OCI-LY1 (cell line): ENCODE data around the gene TIAM1.

ENCODE experiments used
- CTCF ChIP-seq: fragments of 200-600 bp; sonication (generic), shearing (Covaris generic); IDR thresholded peaks from 2 replicates; pipeline ENCODE4 v1.5.1; 2017; ENCODE audit warnings: mild to moderate bottlenecking, antibody characterized with exemption, low read length, moderate library complexity, mixed read lengths
- EZH2 ChIP-seq: fragments of 200-600 bp; sonication (generic), shearing (Covaris generic); IDR thresholded peaks from 2 replicates; pipeline ENCODE4 v1.8.0; 2017; ENCODE audit warnings: borderline replicate concordance, mixed run types, mild to moderate bottlenecking, antibody characterized with exemption, low read length, moderate library complexity, mixed read lengths

- TF ChIP-seq CTCF (no peak), EZH2 (no peak)
Measured at GRCh38 chr21:31254131-31254530, 89.9 kb downstream of the TIAM1 start.
